ENCODE data around the gene PCNX2.

GRCh38 chr1:232936941-232937340 lies 358.6 kb downstream of the PCNX2 start:
- no peak for TF ChIP-seq POLR2A (IDR thresholded peaks at IDR 0.05)
- TF ChIP-seq CTCF (IDR thresholded peaks at IDR 0.05) = no peak

Data from body of pancreas (tissue), 4 donors.